WI38 (cell line): ENCODE data around the gene FADS2.

ENCODE experiments used
- H3K4me3 ChIP-seq: 2 replicates; pipeline ENCODE4 v1.5.1; 2011; ENCODE audit warnings: low read depth, mild to moderate bottlenecking, control low read depth, low read length
- CTCF ChIP-seq: IDR thresholded peaks from 2 replicates; pipeline ENCODE4 v1.5.1; 2012; ENCODE audit warnings: low read depth, mild to moderate bottlenecking, control low read depth, low read length

The FADS2 gene

DNA sequence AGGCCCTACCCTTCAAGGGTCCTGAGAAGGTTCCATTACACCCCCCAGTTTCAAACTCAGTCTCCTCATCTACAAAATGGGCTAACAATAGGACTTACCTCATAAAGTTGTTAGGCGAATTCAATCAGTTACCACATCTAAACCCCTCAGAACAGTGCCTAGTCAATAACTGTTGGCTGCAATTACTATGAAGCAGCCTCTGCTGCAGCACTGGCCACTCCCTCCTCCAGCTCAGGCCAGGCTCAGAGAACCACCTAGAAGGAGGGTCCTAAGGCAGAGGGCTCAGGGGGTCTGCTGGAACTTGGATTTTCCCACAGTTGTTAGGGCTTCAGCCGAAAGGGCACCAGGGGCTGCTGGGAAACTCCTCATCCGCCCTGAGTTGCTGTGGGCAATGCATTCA is 58.5 kb downstream of the FADS2 start:
- H3K4me3 ChIP-seq, result no peak overlapping the region
- TF ChIP-seq CTCF, result no peak

DNA sequence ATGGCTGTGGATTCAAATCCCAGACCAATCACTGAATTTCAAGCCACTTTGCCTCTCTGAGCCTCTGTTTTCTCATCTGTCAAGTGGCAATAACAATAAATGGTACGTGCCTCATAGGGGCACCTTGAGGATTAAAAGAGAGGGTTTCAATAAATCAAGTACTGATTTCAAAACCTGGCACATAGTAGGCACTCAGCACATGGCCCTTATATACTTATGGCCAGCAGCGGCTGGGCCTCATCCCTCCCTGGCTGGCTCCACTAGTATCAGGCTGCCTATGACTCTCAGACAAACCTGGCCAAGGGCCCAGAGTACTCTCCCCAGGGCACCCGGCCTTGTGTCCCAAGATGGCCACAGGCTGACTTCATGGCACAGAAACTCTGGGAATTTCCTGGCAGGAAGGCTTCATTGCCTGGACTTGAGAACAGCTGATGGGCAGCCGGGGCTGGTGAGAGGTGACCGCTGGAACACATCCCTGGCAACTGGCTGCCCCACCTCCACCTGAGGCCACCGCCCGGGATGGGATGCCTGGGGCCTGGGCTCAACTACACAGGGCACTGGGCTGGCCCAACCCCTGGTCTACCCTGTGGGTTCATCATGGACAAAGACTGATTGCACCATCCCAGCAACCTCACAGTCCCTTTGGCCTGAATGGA is 59.9 kb downstream of the FADS2 start:
- no peak for TF ChIP-seq CTCF
- H3K4me3 ChIP-seq, result no peak overlapping the region

DNA sequence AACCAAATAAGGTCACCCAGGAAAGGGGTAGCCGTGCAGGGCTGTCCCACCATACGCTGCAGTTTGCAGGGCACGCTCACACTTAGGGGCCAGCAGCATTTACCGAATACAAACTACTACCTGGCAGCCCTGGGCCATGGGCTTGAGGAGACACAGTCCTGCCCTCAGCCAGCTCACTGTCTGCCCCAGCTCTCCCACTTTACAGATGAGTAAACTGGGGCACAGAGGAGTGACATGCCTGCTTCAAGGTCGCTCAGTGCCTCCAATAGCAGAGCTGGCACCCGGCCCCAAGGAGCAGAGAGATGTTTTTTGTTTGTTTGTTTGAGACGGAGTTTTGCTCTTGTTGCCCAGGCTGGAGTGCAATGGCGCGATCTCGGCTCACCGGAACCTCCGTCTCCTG is 60.5 kb downstream of the FADS2 start:
- no peak for TF ChIP-seq CTCF
- no peak overlapping the region for H3K4me3 ChIP-seq

DNA sequence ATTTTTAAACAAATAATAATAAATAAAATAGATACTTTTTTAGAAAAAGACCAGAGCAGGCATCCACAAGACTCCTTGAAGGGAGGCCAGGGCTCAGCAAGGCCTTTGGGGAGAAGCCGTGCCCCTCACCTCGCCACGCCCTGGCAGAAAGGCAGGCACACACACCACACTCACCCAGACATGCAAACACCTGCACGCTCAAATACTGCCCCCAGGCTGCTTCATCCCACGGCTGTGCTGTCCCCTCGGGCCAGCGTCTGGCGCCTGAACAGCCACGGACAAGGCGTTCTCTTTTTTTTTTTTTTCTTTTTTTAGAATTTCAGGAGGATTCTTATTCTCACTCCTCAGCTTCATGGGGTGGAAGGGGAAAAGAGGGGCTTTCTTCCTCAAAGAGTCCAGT is 61.7 kb downstream of the FADS2 start:
- no peak for TF ChIP-seq CTCF
- peak overlapping the region; percentile 89 for H3K4me3 ChIP-seq

DNA sequence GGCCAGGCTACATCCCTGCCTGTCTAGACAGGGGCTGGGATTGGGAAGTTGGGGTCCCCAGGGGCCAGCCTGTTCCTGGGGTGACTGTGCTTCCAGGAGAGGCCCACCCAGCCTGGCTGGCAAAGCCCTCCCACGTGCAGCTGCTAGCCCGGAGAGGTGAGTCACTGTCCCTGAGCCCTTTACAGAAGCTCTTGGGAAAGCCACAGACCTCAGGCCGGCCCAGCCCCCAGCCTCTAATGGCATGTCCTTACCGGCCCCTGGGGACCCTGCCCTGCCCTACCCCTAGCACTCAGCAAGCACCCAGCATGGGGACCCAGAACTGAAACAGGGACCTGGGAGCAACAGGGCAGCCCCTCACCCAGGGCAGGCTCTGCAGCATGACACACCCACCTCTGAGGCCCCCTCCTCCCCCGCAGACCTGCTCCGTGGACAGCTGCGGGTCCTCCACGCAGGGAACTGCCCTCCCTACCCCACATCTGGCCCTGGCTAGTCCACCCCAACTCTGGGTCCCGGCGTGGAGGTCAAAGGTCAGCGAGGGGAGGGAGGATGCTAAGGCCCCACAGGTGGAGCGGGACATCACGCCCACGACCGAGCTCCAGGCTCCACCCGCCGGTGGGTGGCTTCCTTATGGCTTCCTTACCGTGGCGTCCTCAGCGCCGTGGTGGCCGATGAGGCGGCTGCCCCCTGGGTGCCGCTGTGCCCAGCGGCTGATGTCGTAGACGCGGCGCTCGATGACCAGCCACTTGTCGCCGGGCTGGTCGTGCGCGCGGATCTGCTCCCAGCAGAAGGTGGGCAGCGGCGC is 62.6 kb downstream of the FADS2 start:
- H3K4me3 ChIP-seq, result peak overlapping the region; percentile 89
- no peak for TF ChIP-seq CTCF

DNA sequence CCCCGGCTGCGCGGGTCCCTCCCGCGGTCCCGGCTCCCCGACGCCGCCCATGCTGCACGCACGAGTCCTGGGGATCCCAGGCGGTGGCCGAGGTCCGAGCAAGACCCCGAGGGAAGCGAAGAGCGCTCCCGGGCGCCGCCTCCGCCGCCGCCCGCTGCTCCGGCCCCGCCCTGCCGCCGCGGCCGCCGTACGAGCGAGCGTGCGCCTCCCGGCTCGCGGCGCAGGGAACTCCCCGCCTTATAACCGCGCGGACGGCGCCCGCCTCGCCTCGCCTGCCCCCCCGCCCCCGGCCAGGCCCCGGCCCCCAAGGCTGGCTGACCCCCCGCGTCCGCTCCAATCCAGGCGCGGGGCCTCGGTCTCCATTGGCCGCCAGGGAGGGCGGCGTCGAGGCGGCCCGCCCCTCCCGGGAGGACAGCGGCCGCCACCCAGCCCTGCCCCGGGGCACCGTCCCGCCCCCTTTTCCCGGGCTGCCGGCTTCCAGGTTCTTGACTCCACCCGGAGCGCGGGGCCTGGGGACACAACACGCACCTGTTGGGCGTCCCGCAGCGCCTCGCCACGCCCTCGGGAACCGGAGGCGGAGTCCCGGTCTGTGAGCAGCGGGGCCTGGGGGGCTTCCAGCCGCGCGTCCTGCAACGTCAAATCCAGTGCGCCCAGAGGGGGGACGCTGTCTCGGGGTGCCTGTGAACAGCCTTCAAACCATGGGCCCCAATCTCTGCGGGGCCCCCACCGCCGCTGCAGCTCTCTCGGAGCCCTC is 63.4 kb downstream of the FADS2 start, which contains the start of gene FADS3:
Gene FADS3, minus strand, starts transcription at position 215 of the 754 bp plus-strand sequence. Its CDS starts 164 bp downstream, at position 51.
- TF ChIP-seq CTCF, result no peak
- peak within 1 kb of the TSS; percentile 89 for H3K4me3 ChIP-seq

DNA sequence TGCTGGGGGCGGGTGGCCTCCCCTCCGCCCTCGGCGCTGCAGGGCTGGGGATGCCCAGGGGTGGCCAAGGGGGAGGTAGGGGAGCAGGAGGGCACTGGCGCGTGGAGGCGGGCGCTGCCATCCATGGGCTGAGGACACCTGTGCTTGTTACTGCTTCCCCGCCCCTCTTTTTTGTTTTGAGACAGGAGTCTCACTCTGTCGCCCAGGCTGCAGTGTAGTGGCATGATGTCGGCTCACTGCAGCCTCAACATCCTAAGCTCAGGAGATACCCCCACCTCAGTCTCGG is 63.9 kb downstream of the FADS2 start:
- peak overlapping the region; percentile 43 for H3K4me3 ChIP-seq
- no peak for TF ChIP-seq CTCF
